ENCODE data around the gene PLEKHS1. TPM values are rescaled to one million over a fixed set of nuclear protein-coding genes. Genes with fewer than 3 reads are reported as not detected.

The PLEKHS1 gene
- total RNA-seq, 1 donor, result under 0.01 TPM

DNA sequence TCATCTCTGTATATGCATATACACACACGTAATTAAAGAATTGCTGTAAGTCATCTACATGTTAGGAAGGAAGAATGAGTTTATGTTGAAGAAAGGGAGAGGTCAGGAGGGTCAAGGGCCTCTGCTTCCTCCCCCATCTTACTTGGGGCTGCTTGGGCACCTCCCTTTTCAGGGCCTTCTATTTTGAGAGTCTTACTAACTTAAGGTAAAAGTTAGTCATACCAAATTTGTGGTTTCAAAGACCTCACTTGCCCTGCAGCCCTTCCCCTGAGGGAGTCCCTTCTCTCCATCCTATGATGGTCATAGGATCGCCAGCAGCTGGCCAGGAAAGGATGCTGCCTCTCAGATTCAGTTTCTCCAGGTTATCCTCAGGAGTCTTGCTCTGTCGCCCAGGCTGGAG, 2.6 kb downstream of the PLEKHS1 start:
- no peak overlapping the region for H3K4me3 ChIP-seq (ENCODE audit: insufficient read depth, low read length)

DNA sequence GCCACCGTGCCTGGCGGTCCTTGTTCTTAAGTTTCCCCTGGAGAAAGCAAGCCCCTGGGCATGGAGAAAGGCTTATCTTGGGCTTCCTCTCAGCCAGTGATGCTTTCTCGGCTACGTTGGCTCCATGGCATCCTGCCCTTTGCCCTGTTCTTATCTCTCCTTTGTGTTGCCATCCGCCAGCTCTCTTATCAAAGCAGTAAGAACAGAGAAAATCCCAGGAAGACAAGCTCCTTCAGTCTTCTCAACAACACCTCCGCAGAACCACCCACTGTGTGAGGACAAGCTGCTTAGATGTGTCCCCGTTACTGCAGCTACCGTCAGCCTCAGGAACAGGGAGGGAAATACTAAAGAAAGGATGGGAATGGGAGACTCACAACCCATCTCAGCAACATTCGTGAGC, 3.3 kb downstream of the PLEKHS1 start:
- Histone ChIP-seq H3K9me3 (ENCODE audit: low read depth, low read length) (no peaks in the 10 kb centered on the region), H3K4me3 (ENCODE audit: insufficient read depth, low read length) (no peak overlapping the region), H3K36me3 (ENCODE audit: insufficient read depth, low read length) (no peaks in the 10 kb centered on the region), H3K27ac (ENCODE audit: low read depth, low read length) (no peak overlapping the region), H3K27me3 (ENCODE audit: insufficient read depth, low read length) (no peaks in the 10 kb centered on the region), H3K79me2 (ENCODE audit: insufficient read depth, low read length) (no peaks in the 10 kb centered on the region), H3K4me2 (ENCODE audit: insufficient read depth, low read length) (no peak overlapping the region), H4K20me1 (ENCODE audit: insufficient read depth, low read length) (no peaks in the 10 kb centered on the region), H2AFZ (ENCODE audit: low read length) (no peak overlapping the region), H3K4me1 (ENCODE audit: insufficient read depth, low read length) (no peaks in the 10 kb centered on the region)
- DNase-seq (ENCODE audit: insufficient read length, low spot score, missing footprints), result no peak
- TF ChIP-seq, protein P1, sequence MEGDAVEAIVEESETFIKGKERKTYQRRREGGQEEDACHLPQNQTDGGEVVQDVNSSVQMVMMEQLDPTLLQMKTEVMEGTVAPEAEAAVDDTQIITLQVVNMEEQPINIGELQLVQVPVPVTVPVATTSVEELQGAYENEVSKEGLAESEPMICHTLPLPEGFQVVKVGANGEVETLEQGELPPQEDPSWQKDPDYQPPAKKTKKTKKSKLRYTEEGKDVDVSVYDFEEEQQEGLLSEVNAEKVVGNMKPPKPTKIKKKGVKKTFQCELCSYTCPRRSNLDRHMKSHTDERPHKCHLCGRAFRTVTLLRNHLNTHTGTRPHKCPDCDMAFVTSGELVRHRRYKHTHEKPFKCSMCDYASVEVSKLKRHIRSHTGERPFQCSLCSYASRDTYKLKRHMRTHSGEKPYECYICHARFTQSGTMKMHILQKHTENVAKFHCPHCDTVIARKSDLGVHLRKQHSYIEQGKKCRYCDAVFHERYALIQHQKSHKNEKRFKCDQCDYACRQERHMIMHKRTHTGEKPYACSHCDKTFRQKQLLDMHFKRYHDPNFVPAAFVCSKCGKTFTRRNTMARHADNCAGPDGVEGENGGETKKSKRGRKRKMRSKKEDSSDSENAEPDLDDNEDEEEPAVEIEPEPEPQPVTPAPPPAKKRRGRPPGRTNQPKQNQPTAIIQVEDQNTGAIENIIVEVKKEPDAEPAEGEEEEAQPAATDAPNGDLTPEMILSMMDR (IDR thresholded peaks at IDR 0.05; ENCODE audit: extremely low read depth, low read depth, low read length), result no peak

More for the DNA sequence above, 2.6 kb downstream of the PLEKHS1 start:
- no peak overlapping the region for H2AFZ ChIP-seq (ENCODE audit: low read length)
- DNase-seq (ENCODE audit: insufficient read length, low spot score, missing footprints), result no peak
- no peaks in the 10 kb centered on the region for H3K4me1 ChIP-seq (ENCODE audit: insufficient read depth, low read length)
- H4K20me1 ChIP-seq (ENCODE audit: insufficient read depth, low read length), result no peaks in the 10 kb centered on the region
- no peaks in the 10 kb centered on the region for H3K27me3 ChIP-seq (ENCODE audit: insufficient read depth, low read length)
- H3K4me2 ChIP-seq (ENCODE audit: insufficient read depth, low read length), result no peak overlapping the region
- no peaks in the 10 kb centered on the region for H3K9me3 ChIP-seq (ENCODE audit: low read depth, low read length)
- H3K79me2 ChIP-seq (ENCODE audit: insufficient read depth, low read length), result no peaks in the 10 kb centered on the region
- H3K36me3 ChIP-seq (ENCODE audit: insufficient read depth, low read length), result no peaks in the 10 kb centered on the region
- H3K27ac ChIP-seq (ENCODE audit: low read depth, low read length), result no peak overlapping the region
- TF ChIP-seq, protein P1 (IDR thresholded peaks at IDR 0.05; ENCODE audit: extremely low read depth, low read depth, low read length), result no peak

DNA sequence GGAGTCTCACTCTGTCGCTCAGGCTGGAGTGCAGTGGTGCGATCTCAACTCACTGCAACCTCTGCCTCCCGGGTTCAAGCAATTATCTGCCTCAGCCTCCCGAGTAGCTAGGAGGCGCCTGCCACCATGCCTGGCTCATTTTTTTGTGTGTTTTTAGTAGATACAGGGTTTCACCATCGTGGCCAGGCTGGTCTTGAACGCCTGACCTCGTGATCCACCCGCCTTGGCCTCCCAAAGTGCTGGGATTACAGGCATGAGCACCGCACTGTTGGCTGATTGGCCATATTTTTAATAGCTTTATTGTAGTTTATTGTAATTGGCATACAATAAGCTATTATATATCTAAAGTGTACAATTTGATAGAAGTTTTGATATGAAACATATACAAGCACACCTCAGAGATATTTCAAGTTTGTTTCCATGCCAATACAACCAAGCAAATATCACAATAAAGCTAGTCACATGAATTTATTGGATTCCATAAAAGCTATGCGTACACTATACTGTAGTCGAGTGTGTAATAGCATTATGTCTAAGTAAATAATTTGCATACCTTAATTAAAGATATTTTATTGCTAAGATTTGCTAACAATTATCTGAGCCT, 5.6 kb downstream of the PLEKHS1 start:
- no peak overlapping the region for H2AFZ ChIP-seq (ENCODE audit: low read length)
- H3K4me3 ChIP-seq (ENCODE audit: insufficient read depth, low read length), result no peak overlapping the region
- TF ChIP-seq, protein P1 (IDR thresholded peaks at IDR 0.05; ENCODE audit: extremely low read depth, low read depth, low read length), result no peak

DNA sequence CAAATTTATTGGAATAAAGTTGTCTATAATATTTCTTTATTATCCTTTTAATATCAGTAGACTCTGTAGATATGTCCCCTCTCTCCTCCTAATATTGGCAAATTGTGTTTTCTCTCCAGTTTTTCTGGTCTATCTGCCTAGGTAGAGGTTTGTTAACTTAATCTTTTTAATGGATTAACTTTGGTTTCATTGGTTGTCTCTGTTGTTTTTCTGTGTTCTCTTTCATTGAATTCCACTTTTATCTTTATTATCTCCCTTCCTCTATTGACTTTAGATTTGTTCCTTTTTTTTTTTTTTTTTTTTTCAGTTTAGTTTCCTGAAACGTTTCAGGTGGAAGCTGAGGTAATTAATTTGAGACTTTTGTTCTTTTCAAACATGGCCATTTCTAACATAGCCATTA, 10.6 kb downstream of the PLEKHS1 start:
- Histone ChIP-seq H3K9me3 (ENCODE audit: low read depth, low read length) (no peaks in the 10 kb centered on the region), H3K4me1 (ENCODE audit: insufficient read depth, low read length) (no peaks in the 10 kb centered on the region), H4K20me1 (ENCODE audit: insufficient read depth, low read length) (no peaks in the 10 kb centered on the region), H3K27ac (ENCODE audit: low read depth, low read length) (no peak overlapping the region), H3K4me3 (ENCODE audit: insufficient read depth, low read length) (no peak overlapping the region), H3K36me3 (ENCODE audit: insufficient read depth, low read length) (no peaks in the 10 kb centered on the region), H3K27me3 (ENCODE audit: insufficient read depth, low read length) (peaks cover 10% of the 10 kb centered on the region), H3K4me2 (ENCODE audit: insufficient read depth, low read length) (no peak overlapping the region), H2AFZ (ENCODE audit: low read length) (no peak overlapping the region), H3K79me2 (ENCODE audit: insufficient read depth, low read length) (no peaks in the 10 kb centered on the region)
- DNase-seq (ENCODE audit: insufficient read length, low spot score, missing footprints), result no peak
- TF ChIP-seq, protein P1 (IDR thresholded peaks at IDR 0.05; ENCODE audit: extremely low read depth, low read depth, low read length), result no peak

More for the DNA sequence above, 5.6 kb downstream of the PLEKHS1 start:
- Histone ChIP-seq H3K4me1 (ENCODE audit: insufficient read depth, low read length) (no peaks in the 10 kb centered on the region), H3K79me2 (ENCODE audit: insufficient read depth, low read length) (no peaks in the 10 kb centered on the region), H3K36me3 (ENCODE audit: insufficient read depth, low read length) (no peaks in the 10 kb centered on the region), H4K20me1 (ENCODE audit: insufficient read depth, low read length) (no peaks in the 10 kb centered on the region), H3K4me2 (ENCODE audit: insufficient read depth, low read length) (no peak overlapping the region), H3K27me3 (ENCODE audit: insufficient read depth, low read length) (no peaks in the 10 kb centered on the region), H3K27ac (ENCODE audit: low read depth, low read length) (no peak overlapping the region), H3K9me3 (ENCODE audit: low read depth, low read length) (no peaks in the 10 kb centered on the region)
- no peak for DNase-seq (ENCODE audit: insufficient read length, low spot score, missing footprints)

Measured in osteoblast (primary cell).